ENCODE measurements around the gene BOC. TPM values are rescaled to one million over a fixed set of nuclear protein-coding genes. Genes with fewer than 3 reads are reported as not detected.

BOC gene
- total RNA-seq, 1 donor, result 22.8 TPM

- H3K79me2 ChIP-seq (ENCODE audit: insufficient read depth, low read length), result no peaks in the 10 kb centered on the region
- no peak overlapping the region for H2AFZ ChIP-seq (ENCODE audit: low read length)
- H3K9me3 ChIP-seq (ENCODE audit: low read depth, low read length), result no peaks in the 10 kb centered on the region
- H3K4me2 ChIP-seq (ENCODE audit: insufficient read depth, low read length), result peak overlapping the region; percentile 65
- peaks cover 17% of the 10 kb centered on the region for H3K4me1 ChIP-seq (ENCODE audit: insufficient read depth, low read length)
- peak; percentile 100 for TF ChIP-seq CTCF (IDR thresholded peaks at IDR 0.05; ENCODE audit: extremely low read depth, low read depth, low read length)
- DNase-seq (ENCODE audit: insufficient read length, low spot score, missing footprints), result no peak
- no peaks in the 10 kb centered on the region for H3K36me3 ChIP-seq (ENCODE audit: insufficient read depth, low read length)
- no peak overlapping the region for H3K4me3 ChIP-seq (ENCODE audit: insufficient read depth, low read length)
- H3K27ac ChIP-seq (ENCODE audit: low read depth, low read length), result peak overlapping the region; percentile 63
- no peaks in the 10 kb centered on the region for H4K20me1 ChIP-seq (ENCODE audit: insufficient read depth, low read length)
- H3K27me3 ChIP-seq (ENCODE audit: insufficient read depth, low read length), result no peaks in the 10 kb centered on the region
Measured at GRCh38 chr3:113287803-113288648, 76.7 kb downstream of the BOC start.

GRCh38 chr3:113288881-113289280 lies 77.5 kb downstream of the BOC start:
- Histone ChIP-seq H3K36me3 (ENCODE audit: insufficient read depth, low read length) (no peaks in the 10 kb centered on the region), H3K9me3 (ENCODE audit: low read depth, low read length) (no peaks in the 10 kb centered on the region), H3K4me2 (ENCODE audit: insufficient read depth, low read length) (no peak overlapping the region), H4K20me1 (ENCODE audit: insufficient read depth, low read length) (no peaks in the 10 kb centered on the region), H3K4me1 (ENCODE audit: insufficient read depth, low read length) (peaks cover 17% of the 10 kb centered on the region), H3K27me3 (ENCODE audit: insufficient read depth, low read length) (no peaks in the 10 kb centered on the region), H3K79me2 (ENCODE audit: insufficient read depth, low read length) (no peaks in the 10 kb centered on the region), H2AFZ (ENCODE audit: low read length) (no peak overlapping the region), H3K27ac (ENCODE audit: low read depth, low read length) (no peak overlapping the region), H3K4me3 (ENCODE audit: insufficient read depth, low read length) (no peak overlapping the region)
- DNase-seq (ENCODE audit: insufficient read length, low spot score, missing footprints), result no peak
- no peak for TF ChIP-seq CTCF (IDR thresholded peaks at IDR 0.05; ENCODE audit: extremely low read depth, low read depth, low read length)

GRCh38 chr3:113291572-113291971 lies 80.2 kb downstream of the BOC start:
- Histone ChIP-seq H3K4me2 (ENCODE audit: insufficient read depth, low read length) (no peak overlapping the region), H2AFZ (ENCODE audit: low read length) (no peak overlapping the region), H3K27ac (ENCODE audit: low read depth, low read length) (no peak overlapping the region), H3K4me1 (ENCODE audit: insufficient read depth, low read length) (peaks cover 15% of the 10 kb centered on the region), H3K79me2 (ENCODE audit: insufficient read depth, low read length) (no peaks in the 10 kb centered on the region), H3K9me3 (ENCODE audit: low read depth, low read length) (no peaks in the 10 kb centered on the region), H3K27me3 (ENCODE audit: insufficient read depth, low read length) (no peaks in the 10 kb centered on the region), H4K20me1 (ENCODE audit: insufficient read depth, low read length) (no peaks in the 10 kb centered on the region), H3K4me3 (ENCODE audit: insufficient read depth, low read length) (no peak overlapping the region), H3K36me3 (ENCODE audit: insufficient read depth, low read length) (no peaks in the 10 kb centered on the region)
- TF ChIP-seq CTCF (IDR thresholded peaks at IDR 0.05; ENCODE audit: extremely low read depth, low read depth, low read length), result no peak
- no peak for DNase-seq (ENCODE audit: insufficient read length, low spot score, missing footprints)

GRCh38 chr3:113292933-113293332 lies 81.6 kb downstream of the BOC start:
- peaks cover 1% of the 10 kb centered on the region for H3K4me1 ChIP-seq (ENCODE audit: insufficient read depth, low read length)
- no peaks in the 10 kb centered on the region for H3K79me2 ChIP-seq (ENCODE audit: insufficient read depth, low read length)
- no peak for TF ChIP-seq CTCF (IDR thresholded peaks at IDR 0.05; ENCODE audit: extremely low read depth, low read depth, low read length)
- H3K27ac ChIP-seq (ENCODE audit: low read depth, low read length), result no peak overlapping the region
- DNase-seq (ENCODE audit: insufficient read length, low spot score, missing footprints), result no peak
- no peak overlapping the region for H3K4me3 ChIP-seq (ENCODE audit: insufficient read depth, low read length)
- no peaks in the 10 kb centered on the region for H3K27me3 ChIP-seq (ENCODE audit: insufficient read depth, low read length)
- H4K20me1 ChIP-seq (ENCODE audit: insufficient read depth, low read length), result no peaks in the 10 kb centered on the region
- H2AFZ ChIP-seq (ENCODE audit: low read length), result no peak overlapping the region
- H3K4me2 ChIP-seq (ENCODE audit: insufficient read depth, low read length), result no peak overlapping the region
- no peaks in the 10 kb centered on the region for H3K9me3 ChIP-seq (ENCODE audit: low read depth, low read length)
- H3K36me3 ChIP-seq (ENCODE audit: insufficient read depth, low read length), result no peaks in the 10 kb centered on the region

Measured in osteoblast (primary cell).